ENCODE results near the gene RHOV.

The RHOV gene

GRCh38 chr15:40904552-40905201 is 30.6 kb upstream of the RHOV start:
- DNase-seq (ENCODE audit: low read depth): no peak

DNA sequence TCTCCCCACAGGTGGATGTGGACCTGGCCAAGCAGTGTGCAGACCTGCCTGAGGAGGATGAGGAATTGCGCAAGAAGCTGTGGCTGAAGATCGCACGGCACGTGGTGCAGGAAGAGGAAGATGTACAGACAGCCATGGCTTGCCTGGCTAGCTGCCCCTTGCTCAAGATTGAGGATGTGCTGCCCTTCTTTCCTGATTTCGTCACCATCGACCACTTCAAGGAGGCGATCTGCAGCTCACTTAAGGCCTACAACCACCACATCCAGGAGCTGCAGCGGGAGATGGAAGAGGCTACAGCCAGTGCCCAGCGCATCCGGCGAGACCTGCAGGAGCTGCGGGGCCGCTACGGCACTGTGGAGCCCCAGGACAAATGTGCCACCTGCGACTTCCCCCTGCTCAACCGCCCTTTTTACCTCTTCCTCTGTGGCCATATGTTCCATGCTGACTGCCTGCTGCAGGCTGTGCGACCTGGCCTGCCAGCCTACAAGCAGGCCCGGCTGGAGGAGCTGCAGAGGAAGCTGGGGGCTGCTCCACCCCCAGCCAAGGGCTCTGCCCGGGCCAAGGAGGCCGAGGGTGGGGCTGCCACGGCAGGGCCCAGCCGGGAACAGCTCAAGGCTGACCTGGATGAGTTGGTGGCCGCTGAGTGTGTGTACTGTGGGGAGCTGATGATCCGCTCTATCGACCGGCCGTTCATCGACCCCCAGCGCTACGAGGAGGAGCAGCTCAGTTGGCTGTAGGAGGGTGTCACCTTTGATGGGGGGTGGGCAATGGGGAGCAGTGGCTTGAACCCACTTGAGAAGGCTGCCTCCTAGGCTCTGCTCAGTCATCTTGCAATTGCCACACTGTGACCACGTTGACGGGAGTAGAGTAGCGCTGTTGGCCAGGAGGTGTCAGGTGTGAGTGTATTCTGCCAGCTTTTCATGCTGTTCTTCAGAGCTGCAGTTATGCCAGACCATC is 28.8 kb upstream of the RHOV start:
- DNase-seq (ENCODE audit: low read depth): no peak

DNA sequence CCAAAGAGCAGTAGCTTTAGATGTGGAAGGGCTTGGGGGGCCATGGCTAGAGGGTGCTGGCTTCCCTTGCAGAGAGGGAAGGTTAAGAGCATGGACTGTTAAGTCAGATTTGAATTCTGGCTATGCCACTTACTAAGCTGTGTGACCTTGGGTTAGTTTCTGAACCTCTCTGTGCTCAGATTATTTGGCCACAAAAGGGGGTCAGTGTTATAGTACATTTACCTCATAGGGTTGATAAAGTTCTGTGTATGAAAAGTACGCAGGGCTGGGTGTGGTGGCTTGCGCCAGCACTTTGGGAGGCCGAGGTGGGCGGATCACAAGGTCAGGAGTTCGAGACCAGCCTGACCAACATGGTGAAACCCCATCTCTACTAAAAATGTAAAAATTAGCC is 27.0 kb upstream of the RHOV start:
- no peak for DNase-seq (ENCODE audit: low read depth)

DNA sequence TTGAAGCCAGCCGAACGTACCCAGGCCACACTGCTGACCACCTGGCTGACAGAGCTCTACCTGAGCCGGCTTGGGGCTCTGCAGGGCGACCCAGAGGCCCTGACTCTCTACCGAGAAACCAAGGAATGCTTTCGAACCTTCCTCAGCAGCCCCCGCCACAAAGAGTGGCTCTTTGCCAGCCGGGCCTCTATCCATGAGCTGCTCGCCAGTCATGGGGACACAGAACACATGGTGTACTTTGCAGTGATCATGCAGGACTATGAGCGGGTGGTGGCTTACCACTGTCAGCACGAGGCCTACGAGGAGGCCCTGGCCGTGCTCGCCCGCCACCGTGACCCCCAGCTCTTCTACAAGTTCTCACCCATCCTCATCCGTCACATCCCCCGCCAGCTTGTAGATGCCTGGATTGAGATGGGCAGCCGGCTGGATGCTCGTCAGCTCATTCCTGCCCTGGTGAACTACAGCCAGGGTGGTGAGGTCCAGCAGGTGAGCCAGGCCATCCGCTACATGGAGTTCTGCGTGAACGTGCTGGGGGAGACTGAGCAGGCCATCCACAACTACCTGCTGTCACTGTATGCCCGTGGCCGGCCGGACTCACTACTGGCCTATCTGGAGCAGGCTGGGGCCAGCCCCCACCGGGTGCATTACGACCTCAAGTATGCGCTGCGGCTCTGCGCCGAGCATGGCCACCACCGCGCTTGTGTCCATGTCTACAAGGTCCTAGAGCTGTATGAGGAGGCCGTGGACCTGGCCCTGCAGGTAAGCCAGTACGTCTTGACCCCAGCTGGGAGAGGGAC is 26.4 kb upstream of the RHOV start:
- DNase-seq (ENCODE audit: low read depth): no peak

- DNase-seq (ENCODE audit: low read depth): no peak
Observed at GRCh38 chr15:40899536-40900207, 25.6 kb upstream of the RHOV start.

- no peak for DNase-seq (ENCODE audit: low read depth)
Observed at GRCh38 chr15:40894681-40895448, 20.8 kb upstream of the RHOV start.

DNA sequence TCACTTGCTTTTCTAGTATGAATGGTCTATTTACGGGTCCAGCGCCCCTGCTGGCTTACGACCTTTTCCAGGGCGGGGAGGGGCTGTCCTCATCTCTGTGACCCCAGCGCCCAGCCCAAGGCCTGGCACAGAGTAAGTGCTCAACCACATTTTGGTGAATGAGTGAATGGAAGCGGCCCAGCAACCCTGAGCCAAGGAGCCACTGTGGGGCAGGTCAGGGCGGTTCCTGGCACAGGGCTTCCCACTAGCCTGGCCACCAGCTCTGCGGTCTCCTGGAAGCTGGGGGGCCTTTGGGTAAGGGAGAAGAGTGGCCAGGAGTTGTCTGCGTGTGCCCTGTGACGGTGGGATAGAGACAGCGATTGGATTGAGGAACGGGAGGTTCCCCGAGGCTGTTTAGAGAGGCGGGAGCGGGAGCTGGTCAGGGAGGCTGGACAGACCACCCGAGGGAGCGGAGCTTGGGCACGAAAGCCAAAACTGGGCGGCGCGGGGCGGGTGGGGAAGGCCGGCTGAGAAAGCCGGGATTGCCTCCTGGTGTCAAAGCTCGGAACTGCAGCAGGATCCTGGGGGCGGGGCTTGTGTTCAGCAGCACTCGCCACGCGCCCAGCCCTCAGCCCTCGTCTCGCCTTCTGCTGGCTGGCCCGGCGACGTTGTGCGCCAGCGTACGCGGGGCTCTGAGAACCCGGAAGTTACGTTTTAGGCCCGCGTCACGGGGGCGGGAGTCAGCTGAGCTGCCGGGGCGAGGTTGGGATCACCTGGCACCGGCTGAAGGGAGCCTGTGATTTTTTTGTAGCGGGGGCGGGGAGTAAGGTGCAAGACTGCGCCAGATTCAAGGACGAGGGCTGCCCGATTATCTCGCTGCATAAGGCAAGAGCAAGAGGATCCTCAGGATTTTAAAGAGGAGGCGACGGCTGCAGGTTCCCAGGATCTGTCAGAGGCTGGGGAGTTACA is 20.0 kb upstream of the RHOV start, which contains the start of gene VPS18:
TSS of gene VPS18 (plus strand) at position 718 of the 948 bp plus-strand sequence. CDS start 319 bp downstream, outside the sequence.
- DNase-seq (ENCODE audit: low read depth): peak; percentile 99

GRCh38 chr15:40893019-40893670 is 19.1 kb upstream of the RHOV start:
- no peak for DNase-seq (ENCODE audit: low read depth)

GRCh38 chr15:40892447-40893012 is 18.5 kb upstream of the RHOV start:
- no peak for DNase-seq (ENCODE audit: low read depth)

- DNase-seq (ENCODE audit: low read depth): no peak
Observed at GRCh38 chr15:40891810-40892446, 17.9 kb upstream of the RHOV start.

- no peak for DNase-seq (ENCODE audit: low read depth)
Observed at GRCh38 chr15:40891138-40891537, 17.1 kb upstream of the RHOV start.

GRCh38 chr15:40889112-40889511 is 15.1 kb upstream of the RHOV start:
- no peak for DNase-seq (ENCODE audit: low read depth)

DNA sequence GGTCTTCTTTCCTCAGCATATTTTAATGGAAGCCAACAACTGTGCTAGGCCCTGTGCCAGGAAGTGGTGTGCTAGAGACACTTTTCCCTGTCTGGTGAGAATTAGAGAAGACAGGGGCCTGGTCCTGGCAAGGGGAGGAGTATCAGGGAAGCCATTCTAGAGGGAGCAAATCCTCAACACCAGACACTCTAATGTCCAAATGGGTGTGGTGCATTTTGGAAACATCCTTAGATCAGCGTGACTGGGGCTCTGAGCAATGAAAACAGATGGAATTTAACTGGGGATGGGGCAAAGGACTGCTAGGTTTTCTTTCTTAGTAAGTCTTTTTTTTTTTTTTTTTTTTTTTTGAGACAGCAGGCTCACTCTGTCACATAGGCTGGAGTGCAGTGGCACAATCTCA is 12.6 kb upstream of the RHOV start:
- DNase-seq (ENCODE audit: low read depth): no peak

DNA sequence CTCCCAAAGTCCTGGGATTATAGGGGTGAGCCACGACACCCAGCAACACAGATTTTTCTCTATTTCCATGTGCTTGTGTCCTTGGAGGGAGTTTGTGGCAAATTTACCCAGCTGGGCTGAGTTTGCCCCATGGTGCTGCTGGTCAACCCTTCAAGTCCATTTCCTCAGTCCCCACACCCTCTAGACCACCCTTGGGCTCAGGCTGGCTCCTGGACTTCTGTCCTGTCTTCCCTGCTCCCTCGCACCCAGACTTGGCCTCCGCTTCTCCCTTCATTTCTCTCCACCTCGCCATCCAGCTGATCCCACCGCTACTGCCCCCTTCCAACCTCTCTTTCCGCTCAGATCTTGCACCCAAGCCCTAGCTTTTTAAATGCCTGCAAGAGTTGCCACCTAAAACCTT is 7.3 kb upstream of the RHOV start:
- DNase-seq (ENCODE audit: low read depth): no peak

DNA sequence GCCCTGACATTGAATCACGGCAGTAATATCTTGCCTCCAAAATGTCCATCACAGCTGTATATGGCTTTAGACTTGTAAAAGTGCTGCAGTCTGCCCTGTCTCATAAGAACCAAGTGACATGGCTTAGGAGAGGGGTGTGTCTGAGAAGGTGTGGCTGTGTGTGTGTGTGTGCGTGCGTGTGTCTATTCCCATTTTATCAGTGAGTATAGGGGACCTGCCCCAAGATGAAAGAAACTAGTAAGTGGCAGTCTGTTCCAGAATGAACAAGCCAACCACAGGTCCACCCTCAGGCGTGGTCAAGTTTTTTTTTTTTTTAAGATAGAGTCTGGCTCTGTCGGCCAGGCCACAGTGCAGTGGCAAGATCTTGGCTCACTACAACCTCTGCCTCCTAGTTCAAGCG is 5.6 kb upstream of the RHOV start:
- no peak for DNase-seq (ENCODE audit: low read depth)

DNA sequence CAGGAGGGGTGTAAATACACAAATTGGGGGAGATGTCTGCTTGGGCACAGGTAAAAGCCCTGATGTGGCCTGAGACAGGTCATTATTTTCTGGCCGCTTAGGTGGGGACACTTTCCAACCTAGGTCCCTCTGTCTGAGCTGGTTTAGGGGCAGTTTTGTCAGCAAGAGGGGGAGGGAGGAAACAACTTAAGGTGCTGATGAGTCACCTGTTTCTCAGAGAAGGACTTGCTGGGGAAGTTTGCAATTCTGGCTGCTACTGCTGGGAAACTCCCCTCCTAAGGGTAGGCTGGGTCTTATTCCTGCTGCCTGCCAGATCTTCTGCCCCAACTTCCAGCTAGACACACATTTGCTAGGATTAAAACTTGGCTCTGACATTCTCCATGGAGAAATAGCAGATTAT is 4.8 kb upstream of the RHOV start:
- DNase-seq (ENCODE audit: low read depth): no peak

- DNase-seq (ENCODE audit: low read depth): no peak
Observed at GRCh38 chr15:40877694-40878093, 3.7 kb upstream of the RHOV start.

DNA sequence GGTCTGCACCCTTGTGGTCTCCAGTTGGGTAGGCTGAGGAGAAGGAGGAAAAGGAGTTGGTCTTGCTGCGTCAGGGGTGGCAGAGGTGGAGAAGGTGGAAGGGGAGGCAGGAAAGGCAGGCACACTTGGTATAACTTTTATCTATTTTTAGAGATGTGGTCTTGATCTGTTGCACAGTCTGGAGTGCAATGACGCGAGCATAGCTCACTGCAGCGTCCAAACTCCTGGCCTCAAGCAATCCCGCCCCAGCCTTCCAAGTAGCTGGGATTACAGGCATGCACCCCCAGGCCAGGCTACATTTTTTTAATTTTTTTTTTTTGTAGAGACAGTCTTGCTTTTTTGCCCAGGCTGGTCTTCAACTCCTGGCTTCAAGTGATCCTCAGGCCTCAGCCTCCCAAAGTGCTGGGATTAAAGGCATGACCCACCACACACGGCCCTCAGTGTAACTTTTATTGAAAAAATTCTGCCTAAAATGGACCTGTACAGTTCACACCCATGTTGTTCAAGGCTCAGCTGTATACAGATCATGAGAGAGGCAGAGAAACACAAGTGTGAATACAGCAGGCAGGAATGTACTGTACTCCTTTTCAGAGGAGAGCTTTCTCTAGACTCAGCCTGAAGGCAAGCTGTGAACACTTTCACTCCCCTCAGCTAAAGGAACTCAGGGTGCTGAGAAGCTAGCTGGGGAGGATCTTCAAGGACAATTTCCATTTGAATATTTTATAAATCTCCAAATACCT is 2.1 kb upstream of the RHOV start:
- DNase-seq (ENCODE audit: low read depth): no peak

All from stimulated activated CD8-positive, alpha-beta memory T cell treated with anti-CD3 and anti-CD28 coated beads, Interleukin-7, amount 100 ng/mL, for 24 hours (primary cell).